Peyer's patch (tissue), 4 donors: ENCODE results near the gene ECHS1. TPM values are rescaled to one million over a fixed set of nuclear protein-coding genes. Genes with fewer than 3 reads are reported as not detected.

Experiments used
- DNase-seq, 3 donors: peaks; one replicate each; pipeline ENCODE4 v3.0.0-alpha.2; 2017 to 2019
- H3K27ac ChIP-seq, 4 donors: fragments of 200-600 bp; sonication (generic); one replicate each; pipeline ENCODE4 v1.5.1; 2016 to 2019
- H3K27me3 ChIP-seq, 2 donors: fragments of 200-600 bp; sonication (generic); one replicate each; pipeline ENCODE4 v1.5.1; 2019
- H3K36me3 ChIP-seq, 3 donors: fragments of 200-600 bp; sonication (generic); one replicate each; pipeline ENCODE4 v1.5.1; 2016 to 2019
- H3K4me1 ChIP-seq, 4 donors: fragments of 200-600 bp; sonication (generic); one replicate each; pipeline ENCODE4 v1.5.1; 2016 to 2019
- H3K4me3 ChIP-seq, 4 donors: fragments of 200-600 bp; sonication (generic); 1 replicate in 3 of 4; 2 replicates in 1 of 4; pipeline ENCODE4 v1.5.1; 2016 to 2019; ENCODE audit warnings: mild to moderate bottlenecking in 1 of 4
- H3K9me3 ChIP-seq, 4 donors: fragments of 200-600 bp; sonication (generic); one replicate each; pipeline ENCODE4 v1.5.1; 2016 to 2019; ENCODE audit warnings: mild to moderate bottlenecking in 1 of 4
- CTCF ChIP-seq, 6 experiments: fragments of 450-650 bp in 4 of 6; fragments of 200-600 bp in 2 of 6; sonication (generic) in 1 of 6; IDR thresholded peaks; one replicate each; pipeline ENCODE4 v1.5.1; 2017 to 2019; ENCODE audit warnings: antibody characterized with exemption in 6 of 6, mild to moderate bottlenecking in 3 of 6, moderate library complexity in 1 of 6
- POLR2A ChIP-seq, 2 donors: fragments of 450-650 bp; IDR thresholded peaks; one replicate each; pipeline ENCODE4 v1.5.1; 2017; ENCODE audit warnings: antibody characterized with exemption in 2 of 2, mild to moderate bottlenecking in 2 of 2, moderate library complexity in 2 of 2
- total RNA-seq, 4 donors: library from RNA; depleted of rRNA; stranded (reverse); fragments of >200 nt; gene quantifications; one replicate each; pipeline ENCODE4 v1.1.0, GENCODE V29; 2016

Gene ECHS1
- total RNA-seq, 4 donors from 2014 or later: 87.5 to 211 (median 172) TPM

GRCh38 chr10:133384071-133384470, 10.9 kb upstream of the ECHS1 start:
- Histone ChIP-seq H3K4me1 (peaks cover 0 to 19% (median 3%) of the 10 kb centered on the region in 4 donors), H3K4me3 (no peak overlapping the region), H3K36me3 (peaks cover 0 to 11% (median 0%) of the 10 kb centered on the region in 3 donors), H3K9me3 (no peaks in the 10 kb centered on the region), H3K27ac (no peak overlapping the region), H3K27me3 (no peaks in the 10 kb centered on the region)
- peak in 1 of 3 donors; percentile 26 for DNase-seq
- TF ChIP-seq POLR2A (IDR thresholded peaks at IDR 0.05) (no peak), CTCF (IDR thresholded peaks at IDR 0.05) (no peak)

- H3K36me3 ChIP-seq: peaks cover 0 to 11% (median 0%) of the 10 kb centered on the region in 3 donors
These were observed 10.4 kb upstream of the ECHS1 start for GRCh38 chr10:133383551-133383950.

GRCh38 chr10:133381036-133381435, 7.9 kb upstream of the ECHS1 start:
- peaks cover 0 to 30% (median 5%) of the 10 kb centered on the region in 4 donors for H3K4me1 ChIP-seq
- peaks cover 0 to 11% (median 0%) of the 10 kb centered on the region in 3 donors for H3K36me3 ChIP-seq
- peak in 1 of 3 donors; percentile 39 for DNase-seq
- no peak for TF ChIP-seq POLR2A (IDR thresholded peaks at IDR 0.05)
- TF ChIP-seq CTCF (IDR thresholded peaks at IDR 0.05): no peak
- H3K4me3 ChIP-seq: no peak overlapping the region
- H3K9me3 ChIP-seq: no peaks in the 10 kb centered on the region
- H3K27ac ChIP-seq: no peak overlapping the region
- H3K27me3 ChIP-seq: no peaks in the 10 kb centered on the region

More at GRCh38 chr10:133383551-133383950, 10.4 kb upstream of the ECHS1 start:
- Histone ChIP-seq H3K4me1 (peaks cover 0 to 19% (median 3%) of the 10 kb centered on the region in 4 donors), H3K27ac (no peak overlapping the region), H3K4me3 (no peak overlapping the region), H3K27me3 (no peaks in the 10 kb centered on the region), H3K9me3 (no peaks in the 10 kb centered on the region)
- no peak for DNase-seq
- TF ChIP-seq CTCF (IDR thresholded peaks at IDR 0.05): no peak

- DNase-seq: no peak
- Histone ChIP-seq H3K4me3 (peak overlapping the region; percentile 79 to 100 (median 97)), H3K4me1 (peaks cover 0 to 30% (median 5%) of the 10 kb centered on the region in 4 donors), H3K36me3 (peaks cover 0 to 11% (median 0%) of the 10 kb centered on the region in 3 donors), H3K27ac (peak overlapping the region; percentile 76 to 99 (median 87)), H3K27me3 (no peaks in the 10 kb centered on the region), H3K9me3 (no peaks in the 10 kb centered on the region)
- TF ChIP-seq CTCF (IDR thresholded peaks at IDR 0.05): no peak
- TF ChIP-seq POLR2A (IDR thresholded peaks at IDR 0.05): no peak
These were observed 6.9 kb upstream of the ECHS1 start for GRCh38 chr10:133379801-133380666.

- peaks cover 0 to 32% (median 5%) of the 10 kb centered on the region in 4 donors for H3K4me1 ChIP-seq
- peak within 1 kb of the TSS; percentile 80 to 99 (median 94) for H3K27ac ChIP-seq
- peak in 1 of 2 donors; percentile 35 for TF ChIP-seq POLR2A (IDR thresholded peaks at IDR 0.05)
- no peak for TF ChIP-seq CTCF (IDR thresholded peaks at IDR 0.05)
- DNase-seq: peak; percentile 59 to 83 (median 80)
- peak within 1 kb of the TSS; percentile 79 to 100 (median 97) for H3K4me3 ChIP-seq
- peaks cover 0 to 7% (median 0%) of the 10 kb centered on the region in 3 donors for H3K36me3 ChIP-seq
- H3K9me3 ChIP-seq: no peaks in the 10 kb centered on the region
- H3K27me3 ChIP-seq: no peaks in the 10 kb centered on the region
These were observed 6.1 kb upstream of the ECHS1 start, which contains the start of gene PAOX for GRCh38 chr10:133379152-133379800. Gene PAOX, plus strand, starts transcription at chr10:133379262. Its CDS starts 55 bp downstream, at chr10:133379317.
